GM19324 (cell line): ENCODE measurements around the gene METTL13.

ENCODE experiments used
- ATAC-seq: cut with Tn5 transposase; IDR thresholded peaks from one replicate; pipeline ENCODE4 v1.9.1; 2021; ENCODE audit warnings: mild to moderate bottlenecking, moderate library complexity; ENCODE audit not compliant: unreplicated experiment, low FRiP score

The METTL13 gene

DNA sequence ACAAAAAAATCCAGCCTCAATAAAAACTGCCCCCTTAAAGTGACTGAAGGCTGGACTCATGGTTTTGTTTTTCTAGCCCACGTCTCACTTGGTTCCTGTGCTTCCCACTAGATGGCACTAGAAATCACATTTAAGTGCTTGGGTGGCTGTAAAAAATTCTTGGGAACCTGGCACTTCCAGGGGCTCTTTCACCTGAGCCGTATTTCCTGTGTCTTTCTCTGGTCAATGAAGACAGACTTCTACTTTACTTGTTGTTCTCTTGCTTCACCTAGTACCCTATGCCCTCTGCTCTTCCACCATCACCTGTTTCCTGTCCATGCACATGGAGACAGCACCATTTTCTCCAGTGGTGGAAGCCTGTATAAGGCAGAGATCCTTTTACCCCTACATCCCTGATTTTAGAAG lies 20.0 kb downstream of the METTL13 start:
- no peak for ATAC-seq

GRCh38 chr1:171802207-171802606 lies 20.7 kb downstream of the METTL13 start:
- ATAC-seq = no peak

DNA sequence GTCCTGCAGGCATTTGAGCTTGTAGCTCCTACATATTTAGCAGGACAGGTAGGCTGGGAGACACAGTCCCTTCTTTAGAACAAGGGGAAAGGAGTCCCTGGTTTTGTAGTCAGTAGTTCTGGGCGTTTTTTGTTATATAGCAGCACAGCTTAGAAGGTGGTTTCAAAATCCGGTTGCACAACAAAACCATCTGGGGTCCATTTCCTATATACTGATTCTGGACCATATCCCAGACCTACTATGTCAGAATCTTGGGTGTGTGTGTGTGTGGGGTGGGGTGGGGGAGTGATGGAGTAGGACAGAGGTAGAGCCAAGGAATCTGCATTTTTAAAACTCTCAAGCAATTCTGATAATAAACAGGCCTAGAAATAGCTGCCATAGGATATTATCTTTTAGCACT lies 21.6 kb downstream of the METTL13 start:
- no peak for ATAC-seq

- no peak for ATAC-seq
Measured at GRCh38 chr1:171803461-171804022, 22.1 kb downstream of the METTL13 start.

- ATAC-seq = peak; percentile 86
Measured at GRCh38 chr1:171805395-171806115, 24.1 kb downstream of the METTL13 start.

GRCh38 chr1:171807556-171807955 lies 26.1 kb downstream of the METTL13 start:
- no peak for ATAC-seq

DNA sequence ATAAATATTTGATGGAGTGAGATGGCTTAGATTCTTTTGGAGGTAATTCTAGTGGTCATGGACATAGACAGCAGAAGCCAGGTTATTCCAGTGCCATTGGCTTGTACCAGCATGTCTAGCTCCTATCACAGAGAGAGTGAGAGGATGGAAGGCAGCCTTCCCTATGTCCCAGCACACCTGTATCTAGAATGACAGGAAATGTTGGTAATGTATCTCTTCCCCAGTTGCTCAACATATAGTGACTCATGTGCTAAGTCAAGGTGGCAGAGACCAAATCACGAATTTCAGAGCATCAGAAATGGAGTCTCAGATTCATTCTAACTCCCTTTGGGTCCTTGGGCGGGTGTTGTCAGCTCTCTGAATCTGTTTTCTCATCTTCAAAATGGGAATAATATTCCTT lies 28.4 kb downstream of the METTL13 start:
- no peak for ATAC-seq

- no peak for ATAC-seq
Measured at GRCh38 chr1:171811672-171812071, 30.2 kb downstream of the METTL13 start.

DNA sequence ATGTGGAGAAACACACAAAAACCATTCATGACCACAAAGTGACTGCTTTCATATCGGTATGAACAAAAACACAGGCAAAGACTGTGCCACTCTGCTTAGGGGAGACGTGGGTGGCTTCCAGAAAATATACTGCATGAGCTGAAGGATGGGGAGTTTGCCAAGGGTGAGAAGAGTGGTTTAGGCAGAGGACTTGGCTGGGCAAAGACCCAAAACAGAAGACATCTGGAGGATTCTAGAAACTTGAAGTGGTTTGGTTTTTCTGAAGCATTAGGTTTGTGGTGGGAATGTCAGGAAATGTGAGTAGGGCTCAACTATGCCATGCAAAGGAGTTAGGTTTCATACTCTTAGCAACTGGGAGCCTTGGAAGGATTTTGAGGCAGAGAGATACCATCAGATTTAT lies 33.2 kb downstream of the METTL13 start:
- ATAC-seq = no peak

DNA sequence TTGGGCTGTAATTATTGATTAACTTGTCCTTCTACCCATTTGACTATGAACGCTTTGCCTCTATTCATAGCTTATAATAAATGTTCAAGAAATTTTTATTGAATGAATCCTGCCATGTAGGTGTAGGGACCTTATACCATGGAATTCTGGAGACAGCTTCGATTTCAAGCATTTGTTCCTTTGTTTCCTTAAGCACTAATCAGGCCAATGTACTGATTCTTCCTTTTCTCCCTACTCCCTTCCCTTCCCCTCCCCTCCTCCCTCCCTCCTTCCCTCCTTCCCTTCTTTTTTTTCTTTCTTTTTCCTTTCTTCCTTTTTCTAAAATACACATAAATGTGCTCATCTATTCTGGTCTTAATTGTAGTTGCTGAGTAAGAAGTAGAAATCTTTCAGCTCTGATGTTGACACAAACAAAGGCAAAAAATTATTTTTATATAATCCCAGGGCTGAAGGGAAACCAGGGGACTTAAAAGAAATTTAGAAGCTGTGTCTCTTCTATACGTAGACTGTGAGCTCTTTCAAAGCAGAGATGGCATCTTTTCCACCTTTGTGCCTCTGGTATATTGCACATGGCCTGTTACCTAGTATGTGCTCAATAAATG lies 34.9 kb downstream of the METTL13 start:
- no peak for ATAC-seq

GRCh38 chr1:171817511-171818265 lies 36.2 kb downstream of the METTL13 start:
- ATAC-seq = no peak

DNA sequence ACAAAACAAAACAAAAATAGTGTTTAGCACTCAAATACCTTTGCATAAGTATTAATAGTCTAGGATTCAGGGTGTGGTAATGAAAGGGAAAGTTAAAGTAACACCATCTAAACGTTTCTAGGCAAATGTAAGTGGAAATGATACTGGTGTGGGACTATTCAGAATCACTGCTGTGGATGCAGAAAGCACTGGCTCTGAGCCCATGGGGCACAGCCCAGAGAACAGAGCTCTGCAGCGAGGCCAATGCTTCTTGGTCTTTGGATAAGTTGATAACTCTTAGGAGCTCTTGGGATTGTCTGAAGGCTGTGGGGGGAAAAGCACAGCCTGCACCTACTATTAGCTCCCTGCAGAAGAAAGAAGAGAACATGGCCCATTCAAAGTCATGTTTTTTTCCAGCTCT lies 38.5 kb downstream of the METTL13 start:
- ATAC-seq = no peak

GRCh38 chr1:171826973-171827372 lies 45.5 kb downstream of the METTL13 start:
- no peak for ATAC-seq

DNA sequence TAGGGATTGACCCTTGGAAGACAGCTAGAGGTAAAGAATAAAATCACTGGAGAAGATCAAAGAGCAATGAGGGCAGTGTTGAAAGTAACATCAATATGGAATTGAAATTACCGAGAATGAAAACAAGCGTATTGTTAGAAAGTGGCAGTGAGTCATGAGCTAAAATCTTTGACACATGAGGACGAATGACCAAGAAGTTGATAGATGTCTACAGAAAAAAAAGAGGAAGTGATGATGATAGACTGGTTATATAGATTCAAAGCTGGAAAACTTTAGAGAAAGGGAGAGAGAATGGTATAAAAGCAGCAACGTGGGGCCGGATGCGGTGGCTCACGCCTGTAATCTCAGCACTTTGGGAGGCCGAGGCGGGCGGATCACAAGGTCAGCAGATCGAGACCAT lies 47.3 kb downstream of the METTL13 start:
- no peak for ATAC-seq

DNA sequence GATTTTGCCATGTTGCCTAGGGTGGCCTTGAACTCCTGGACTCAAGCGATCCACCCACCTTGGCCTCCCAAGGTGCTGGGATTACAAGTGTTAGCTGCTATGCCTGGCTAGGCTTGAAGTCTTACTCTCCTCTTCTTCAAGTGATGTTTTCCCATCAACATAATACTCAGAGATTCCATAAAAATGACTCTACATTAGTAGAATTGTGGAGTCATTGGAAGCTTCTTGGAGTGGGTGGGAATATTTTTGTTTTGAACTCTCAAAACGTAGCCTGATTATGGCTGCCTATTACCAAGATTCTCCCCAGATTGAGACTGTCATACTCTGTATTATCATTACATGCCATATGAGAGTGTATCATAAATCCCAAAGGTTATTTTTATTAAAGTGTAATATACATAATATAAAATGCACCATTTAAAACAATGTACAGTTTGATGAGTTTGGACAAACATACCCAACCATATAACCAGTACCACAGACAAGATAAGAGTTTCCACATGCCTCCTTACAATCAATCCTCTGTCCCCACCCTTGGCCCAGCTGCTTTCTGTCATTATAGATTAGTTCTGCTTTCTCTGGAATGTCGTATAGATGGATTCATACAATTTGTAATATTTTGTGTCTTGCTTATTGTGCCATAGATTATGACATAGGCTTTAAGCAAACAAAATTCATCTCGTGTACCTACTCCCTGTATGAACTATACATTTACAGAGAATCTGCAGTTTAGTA lies 51.8 kb downstream of the METTL13 start:
- ATAC-seq = no peak

DNA sequence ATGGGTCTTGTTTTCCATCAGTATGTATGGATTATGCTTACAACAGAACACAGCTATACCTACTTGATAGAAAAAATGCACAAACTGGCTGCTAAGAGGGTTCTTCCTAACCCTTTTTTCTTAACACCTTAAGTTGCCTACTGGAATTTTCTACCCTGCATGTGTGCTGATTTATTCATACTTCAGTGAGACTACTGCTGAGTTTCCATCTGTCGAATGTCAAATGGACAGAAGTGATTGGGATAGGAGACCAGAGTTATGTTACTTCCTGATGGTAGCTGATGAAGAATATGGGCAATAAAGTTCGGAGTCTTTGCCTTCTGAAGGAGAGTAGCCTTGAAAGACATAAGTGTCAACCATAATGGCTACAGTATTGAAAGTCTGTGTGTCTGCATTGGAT lies 53.4 kb downstream of the METTL13 start:
- no peak for ATAC-seq

GRCh38 chr1:171835891-171836290 lies 54.4 kb downstream of the METTL13 start:
- no peak for ATAC-seq

DNA sequence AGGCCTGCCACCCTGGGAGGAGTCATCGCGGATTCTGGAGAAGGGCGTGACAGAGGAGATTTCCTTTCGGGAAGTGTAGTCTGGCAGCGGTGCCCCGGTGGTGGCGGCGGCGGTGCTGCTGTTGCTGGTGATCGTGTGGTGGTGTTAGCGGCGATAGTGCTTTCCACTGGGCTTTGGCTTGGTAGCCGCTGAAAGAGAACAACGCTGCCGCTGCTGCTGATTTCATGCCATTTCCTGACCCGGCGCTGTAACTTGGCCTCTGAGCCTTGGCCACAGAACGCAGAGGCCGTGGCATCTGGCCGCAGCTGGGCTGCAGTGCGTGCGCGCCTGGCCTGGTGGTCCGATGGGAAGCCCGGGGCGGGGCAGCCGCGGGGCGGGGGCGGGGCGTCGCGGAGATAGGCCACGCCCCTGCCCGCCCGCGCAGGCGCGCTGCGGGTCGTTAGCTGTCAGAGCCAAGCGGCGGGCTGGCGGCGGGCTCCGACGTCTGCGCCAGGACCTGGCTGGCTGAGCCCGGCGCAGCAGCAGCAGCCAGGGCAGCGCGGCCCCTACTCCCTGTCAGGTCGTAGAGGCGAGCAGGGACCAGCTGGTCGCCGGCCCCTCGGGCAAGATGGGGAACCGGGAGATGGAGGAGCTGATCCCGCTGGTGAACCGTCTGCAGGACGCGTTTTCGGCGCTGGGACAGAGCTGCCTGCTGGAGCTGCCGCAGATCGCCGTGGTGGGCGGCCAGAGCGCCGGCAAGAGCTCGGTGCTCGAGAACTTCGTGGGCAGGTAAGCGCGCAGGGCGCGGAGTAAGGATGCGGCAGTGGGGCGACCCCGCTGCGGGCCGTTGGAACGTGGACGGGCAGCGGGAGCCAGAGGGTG lies 59.8 kb downstream of the METTL13 start, which contains the start of gene DNM3:
TSS of gene DNM3 (plus strand) at position 449 of the 861 bp plus-strand sequence. CDS start at position 608, 159 bp downstream.
- peak; percentile 69 for ATAC-seq

DNA sequence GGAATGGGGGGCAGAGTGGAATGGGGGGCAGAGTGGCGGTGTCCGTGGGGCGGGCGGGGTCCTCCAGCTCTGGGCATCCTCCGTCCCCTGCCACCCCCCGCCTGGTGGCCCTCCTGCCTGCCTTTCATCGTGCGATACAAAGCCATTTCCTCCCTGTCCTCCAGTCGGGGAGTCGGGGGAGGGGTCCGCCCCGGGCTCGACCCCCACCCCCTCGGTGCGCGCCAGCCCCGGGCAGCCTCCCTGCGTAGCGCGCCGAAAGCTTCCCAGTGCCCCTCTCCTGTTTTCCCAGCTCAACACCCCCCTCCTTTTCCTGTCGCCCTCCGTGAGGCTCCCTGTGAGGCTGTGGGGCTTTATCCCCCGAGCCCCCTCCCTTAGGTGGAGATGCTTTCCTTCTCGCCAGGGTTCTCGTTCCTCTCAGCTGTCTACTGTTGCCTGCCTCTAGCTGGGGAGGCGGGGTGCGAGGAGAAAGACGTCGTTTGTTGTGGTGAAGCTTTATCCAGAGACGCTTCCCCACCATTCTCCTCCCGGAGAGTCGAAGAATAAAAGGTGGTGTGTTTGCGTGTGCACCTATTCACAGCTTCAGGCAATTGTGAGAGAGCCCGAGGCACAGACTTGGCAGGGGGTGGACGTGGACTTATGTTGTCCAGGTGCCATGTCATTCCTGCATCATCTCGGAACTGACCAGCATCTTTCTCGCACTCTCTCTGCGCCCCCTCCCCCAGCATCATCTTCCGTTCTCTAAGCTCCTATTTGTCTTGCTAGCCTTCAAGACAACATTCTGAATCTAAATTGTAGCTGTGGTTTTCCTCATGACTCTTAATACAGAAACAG lies 60.7 kb downstream of the METTL13 start:
- no peak for ATAC-seq
